GM12878 (cell line): ENCODE data around the gene PLXNC1. TPM values are rescaled to one million over a fixed set of nuclear protein-coding genes. Genes with fewer than 3 reads are reported as not detected.
A peak's percentile ranks its signal among the peaks of the same experiment; 100 is the strongest.

Experiments
- ATAC-seq: fragments of 200-7000 bp; cut with Tn5 transposase; 3 replicates; pipeline ENCODE4 v1.9.1; 2020; ENCODE audit warnings: mild to moderate bottlenecking, moderate library complexity
- BruUV-seq: library from RNA; stranded (reverse); fragments of 400-500 nt; replicated peaks from 2 replicates; lab custom pipeline; 2021; lab: Mats Ljungman, UMichigan
- CTCF ChIA-PET: fragments of 300-600 bp; sonication (Branson Sonifier 250); formaldehyde crosslinking; extraction: SDS; loops from one replicate; lab custom pipeline; 2021; ENCODE audit warnings: inconsistent platforms; lab: Yijun Ruan, JAX
- POLR2A ChIA-PET: fragments of 350-600 bp; formaldehyde crosslinking; extraction: SDS; loops from one replicate; lab custom pipeline; 2021; ENCODE audit warnings: inconsistent platforms; lab: Charles Lee
- RAD21 ChIA-PET: fragments of 300-600 bp; sonication (Branson Sonifier 250); formaldehyde crosslinking; loops from one replicate; lab custom pipeline; 2023; ENCODE audit warnings: antibody characterized with exemption; ENCODE audit not compliant: unreplicated experiment; lab: Charles Lee
- SMC1A ChIA-PET: fragments of 300-600 bp; sonication (Branson Sonifier 250); formaldehyde crosslinking; loops from one replicate; lab custom pipeline; 2023; ENCODE audit not compliant: unreplicated experiment, uncharacterized antibody; lab: Charles Lee
- DNase-seq: peaks from one replicate; pipeline ENCODE4 v3.0.0-alpha.2; 2011; ENCODE audit warnings: low read depth, low spot score
- FAIRE-seq: peaks from 3 replicates; lab custom pipeline; 2011; peaks lifted over from hg19 to GRCh38; lab: Jason Lieb, UNC
- H2AFZ ChIP-seq: 2 replicates; pipeline ENCODE4 v1.6.0; 2011; ENCODE audit warnings: low read depth, low read length, control low read depth; ENCODE audit not compliant: control insufficient read depth
- H3K27ac ChIP-seq: 2 replicates; pipeline ENCODE4 v1.5.1; 2011; ENCODE audit warnings: control low read depth; ENCODE audit not compliant: control insufficient read depth, insufficient read depth
- H3K27me3 ChIP-seq, 2 experiments: replicated peaks in 1 of 2; 2 replicates each; pipeline versions ENCODE4 v1.6.0 to v1.6.1; 2011; ENCODE audit warnings: low read length in 1 of 2; ENCODE audit not compliant: control insufficient read depth in 2 of 2, insufficient read depth in 2 of 2
- H3K36me3 ChIP-seq, 2 experiments: 2 replicates each; pipeline ENCODE4 v1.5.1; 2011; ENCODE audit warnings: low read length in 1 of 2; ENCODE audit not compliant: control insufficient read depth in 2 of 2, insufficient read depth in 2 of 2
- H3K4me1 ChIP-seq: 2 replicates; pipeline ENCODE4 v1.6.1; 2011; ENCODE audit warnings: mild to moderate bottlenecking, low read length, moderate library complexity, mixed read lengths; ENCODE audit not compliant: control insufficient read depth, insufficient read depth
- H3K4me2 ChIP-seq: 2 replicates; pipeline ENCODE4 v1.6.0; 2011; ENCODE audit warnings: control low read depth; ENCODE audit not compliant: control insufficient read depth, insufficient read depth
- H3K4me3 ChIP-seq: fragments of 200-600 bp; sonication (generic); 2 replicates; pipeline ENCODE4 v1.5.1; 2016
- H3K79me2 ChIP-seq: 2 replicates; pipeline ENCODE4 v1.6.0; 2011; ENCODE audit warnings: low read length; ENCODE audit not compliant: control insufficient read depth, insufficient read depth
- H3K9ac ChIP-seq: 2 replicates; pipeline ENCODE4 v1.8.0; 2011; ENCODE audit warnings: low read length, control low read depth, mixed read lengths; ENCODE audit not compliant: control insufficient read depth, insufficient read depth
- H3K9me3 ChIP-seq: replicated peaks from 3 replicates; pipeline ENCODE4 v1.5.1; 2011; ENCODE audit warnings: mild to moderate bottlenecking, low read length; ENCODE audit not compliant: control insufficient read depth, insufficient read depth
- H4K20me1 ChIP-seq: 2 replicates; pipeline ENCODE4 v1.6.0; 2011; ENCODE audit not compliant: control insufficient read depth, insufficient read depth
- ATF7 ChIP-seq: fragments of 450-650 bp; IDR thresholded peaks from 2 replicates; pipeline ENCODE4 v1.6.1; 2016; ENCODE audit warnings: low read depth, mild to moderate bottlenecking
- CEBPZ ChIP-seq: fragments of 150-350 bp; IDR thresholded peaks from 2 replicates; pipeline ENCODE4 v1.6.1; 2016; ENCODE audit warnings: low read depth, low read length
- FOXK2 ChIP-seq: fragments of 450-650 bp; IDR thresholded peaks from 2 replicates; pipeline ENCODE4 v1.6.1; 2017; ENCODE audit warnings: mild to moderate bottlenecking, moderate library complexity
- IKZF1 ChIP-seq: fragments of 450-650 bp; conservative IDR thresholded peaks from 2 replicates; pipeline ENCODE4 v1.6.1; 2017; ENCODE audit warnings: antibody characterized with exemption, mild to moderate bottlenecking
- IKZF2 ChIP-seq, 2 experiments: fragments of 450-650 bp; IDR thresholded peaks; 2 replicates each; pipeline ENCODE4 v1.6.1; 2017; ENCODE audit warnings: mild to moderate bottlenecking in 2 of 2, moderate library complexity in 2 of 2
- KLF5 ChIP-seq: fragments of 450-650 bp; IDR thresholded peaks from 2 replicates; pipeline ENCODE4 v1.6.1; 2014; ENCODE audit warnings: mild to moderate bottlenecking; ENCODE audit not compliant: partially characterized antibody
- LARP7 ChIP-seq: fragments of 450-650 bp; IDR thresholded peaks from 2 replicates; pipeline ENCODE4 v1.6.1; 2017; ENCODE audit warnings: mild to moderate bottlenecking
- MTA3 ChIP-seq: IDR thresholded peaks from 2 replicates; pipeline ENCODE4 v1.6.1; 2012; ENCODE audit warnings: low read length, inconsistent platforms, borderline replicate concordance
- PAX8 ChIP-seq: fragments of 450-650 bp; IDR thresholded peaks from 2 replicates; pipeline ENCODE4 v1.6.1; 2017; ENCODE audit warnings: mild to moderate bottlenecking, moderate library complexity
- SMAD1 ChIP-seq: fragments of 450-650 bp; IDR thresholded peaks from 2 replicates; pipeline ENCODE4 v1.6.1; 2018; ENCODE audit warnings: mild to moderate bottlenecking, low read depth; ENCODE audit not compliant: partially characterized antibody
- SMAD5 ChIP-seq: IDR thresholded peaks from 2 replicates; pipeline ENCODE4 v1.6.1; 2016; ENCODE audit warnings: antibody characterized with exemption, low read depth
- STAT1 ChIP-seq: fragments of 450-650 bp; conservative IDR thresholded peaks from 2 replicates; pipeline ENCODE4 v1.6.1; 2014; ENCODE audit warnings: antibody characterized with exemption, mild to moderate bottlenecking
- ZNF384 ChIP-seq: IDR thresholded peaks from 2 replicates; pipeline ENCODE4 v1.6.1; 2012; ENCODE audit warnings: low read depth, mild to moderate bottlenecking, low read length, improper control_type of control experiment, borderline replicate concordance
- WGBS: methylation state at CpG from one replicate; pipeline ENCODE4 v1.1.6; 2016; ENCODE audit warnings: low lambda C conversion rate; ENCODE audit not compliant: insufficient replicate concordance, insufficient coverage; ENCODE audit errors: missing lambda C conversion rate; 5-methylcytosine and 5-hydroxymethylcytosine counted together
- in situ Hi-C: fragments of 300-500 bp; cut with MboI; formaldehyde crosslinking; loops from 9 replicates; pipeline ENCODE4 v1.14.3; 2018; ENCODE audit warnings: mixed read lengths
- intact Hi-C: fragments of 100-400 bp; cut with micrococcal nuclease; formaldehyde crosslinking; loops from one replicate; pipeline ENCODE4 v1.14.2; 2022; ENCODE audit not compliant: unreplicated experiment
- polyA plus RNA-seq, 11 experiments: library from polyadenylated mRNA; depleted of rRNA in 4 of 11; unstranded in 6 of 11; stranded (reverse) in 5 of 11; fragments of >200 nt; fragmentation: Nextera tagmentation in 4 of 11; fragmentation: Illumina TruSeq in 1 of 11; extraction: Ambion mirVana in 4 of 11; extraction: Trizol in 1 of 11; gene quantifications; 1 replicate in 1 of 11; 2 replicates in 10 of 11; pipeline versions ENCODE4 v1.2.1 to v1.2.3, GENCODE V29; 2011 to 2016; ENCODE audit warnings: inconsistent platforms in 2 of 11, missing spikeins in 2 of 11, low read depth in 1 of 11
- total RNA-seq, 4 experiments: library from RNA; depleted of rRNA in 3 of 4; stranded (reverse); fragments of >200 nt in 3 of 4; fragmentation: Illumina TruSeq in 1 of 4; extraction: Trizol in 1 of 4; gene quantifications; 2 replicates each; pipeline versions ENCODE4 v1.2.1 to v1.2.3, GENCODE V29; 2013 to 2021
- TF ChIP-seq, protein P1 (sequence below): fragments of 450-650 bp; formaldehyde crosslinking; IDR thresholded peaks from 2 replicates; pipeline ENCODE4 v1.4.0; 2020; ENCODE audit warnings: mild to moderate bottlenecking, moderate library complexity
- TF ChIP-seq, protein P2 (sequence below): fragments of 150-350 bp; IDR thresholded peaks from 2 replicates; pipeline ENCODE4 v1.6.1; 2014; ENCODE audit warnings: mild to moderate bottlenecking, low read depth, low read length

Gene PLXNC1
- total and polyA plus RNA-seq, 10 of the 15 experiments (the other 5 are each of a cell fraction or from before 2014, with no cell fraction given) = 5.2 to 41.2 (median 24.6) TPM

- peaks cover 77% of the 10 kb centered on the region for H3K79me2 ChIP-seq
- no peaks in the 10 kb centered on the region for H4K20me1 ChIP-seq
- TSS peak; percentile 22 for BruUV-seq
- H3K27ac ChIP-seq = no peak overlapping the region
- WGBS = 77% methylated on average over 8 of the region's 8 CpGs
- ChIA-PET RAD21 (interaction anchor here (0.7 to 6.0 kb wide), 37 partner anchors 10 to 723 kb away, joined by 3 to 113 read pairs (median 5); partner anchors contain the start of gene CEP83), CTCF (interaction anchor here (0.9 to 3.2 kb wide), 25 partner anchors 9 to 724 kb away, joined by 3 to 20 read pairs (median 6); no protein-coding TSS in a partner anchor), POLR2A (interaction anchor here (0.6 to 6.0 kb wide), 13 partner anchors 17 to 261 kb away, joined by 3 to 51 read pairs (median 4); no protein-coding TSS in a partner anchor), SMC1A (interaction anchor here (0.7 to 21.2 kb wide), 42 partner anchors 9 to 724 kb away, joined by 3 to 367 read pairs (median 5); partner anchors contain the start of gene CEP83)
- no peaks in the 10 kb centered on the region for H3K9me3 ChIP-seq
- H3K9ac ChIP-seq = peak overlapping the region; percentile 57
- peak overlapping the region; percentile 68 for H3K4me2 ChIP-seq
- in situ Hi-C loops (no loop called here), intact Hi-C loops (loop anchor here (2.0 kb wide), 2 partner anchors 53 to 77 kb away; no protein-coding TSS in a partner anchor)
- H2AFZ ChIP-seq = no peak overlapping the region
- no peak for DNase-seq
- H3K27me3 ChIP-seq = no peaks in the 10 kb centered on the region
- H3K4me1 ChIP-seq = peaks cover 13% of the 10 kb centered on the region
- 0 out of 3 replicates have a peak, but pooled peaks have one; percentile 5 for ATAC-seq
- H3K36me3 ChIP-seq = peaks cover 0 to 7% of the 10 kb centered on the region in 2 experiments; a peak in 1 of 4 replicates
- FAIRE-seq = no peak
- peak overlapping the region; percentile 91 for H3K4me3 ChIP-seq
- no peak for TF ChIP-seq SMAD1
- no peak for TF ChIP-seq CEBPZ
- TF ChIP-seq ZNF384 = no peak
- no peak for TF ChIP-seq STAT1
- no peak for TF ChIP-seq FOXK2
- TF ChIP-seq SMAD5 = no peak
- TF ChIP-seq IKZF2 (IDR thresholded peaks at IDR 0.05) = no peak; a peak in 1 of 4 replicates
- TF ChIP-seq ATF7 = no peak
- TF ChIP-seq, protein P1, sequence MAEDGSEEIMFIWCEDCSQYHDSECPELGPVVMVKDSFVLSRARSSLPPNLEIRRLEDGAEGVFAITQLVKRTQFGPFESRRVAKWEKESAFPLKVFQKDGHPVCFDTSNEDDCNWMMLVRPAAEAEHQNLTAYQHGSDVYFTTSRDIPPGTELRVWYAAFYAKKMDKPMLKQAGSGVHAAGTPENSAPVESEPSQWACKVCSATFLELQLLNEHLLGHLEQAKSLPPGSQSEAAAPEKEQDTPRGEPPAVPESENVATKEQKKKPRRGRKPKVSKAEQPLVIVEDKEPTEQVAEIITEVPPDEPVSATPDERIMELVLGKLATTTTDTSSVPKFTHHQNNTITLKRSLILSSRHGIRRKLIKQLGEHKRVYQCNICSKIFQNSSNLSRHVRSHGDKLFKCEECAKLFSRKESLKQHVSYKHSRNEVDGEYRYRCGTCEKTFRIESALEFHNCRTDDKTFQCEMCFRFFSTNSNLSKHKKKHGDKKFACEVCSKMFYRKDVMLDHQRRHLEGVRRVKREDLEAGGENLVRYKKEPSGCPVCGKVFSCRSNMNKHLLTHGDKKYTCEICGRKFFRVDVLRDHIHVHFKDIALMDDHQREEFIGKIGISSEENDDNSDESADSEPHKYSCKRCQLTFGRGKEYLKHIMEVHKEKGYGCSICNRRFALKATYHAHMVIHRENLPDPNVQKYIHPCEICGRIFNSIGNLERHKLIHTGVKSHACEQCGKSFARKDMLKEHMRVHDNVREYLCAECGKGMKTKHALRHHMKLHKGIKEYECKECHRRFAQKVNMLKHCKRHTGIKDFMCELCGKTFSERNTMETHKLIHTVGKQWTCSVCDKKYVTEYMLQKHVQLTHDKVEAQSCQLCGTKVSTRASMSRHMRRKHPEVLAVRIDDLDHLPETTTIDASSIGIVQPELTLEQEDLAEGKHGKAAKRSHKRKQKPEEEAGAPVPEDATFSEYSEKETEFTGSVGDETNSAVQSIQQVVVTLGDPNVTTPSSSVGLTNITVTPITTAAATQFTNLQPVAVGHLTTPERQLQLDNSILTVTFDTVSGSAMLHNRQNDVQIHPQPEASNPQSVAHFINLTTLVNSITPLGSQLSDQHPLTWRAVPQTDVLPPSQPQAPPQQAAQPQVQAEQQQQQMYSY (CRISPR knock-in tag) = no peak
- 0 out of 2 replicates have a peak, but pooled peaks have one; percentile 11 for TF ChIP-seq IKZF1
- no peak for TF ChIP-seq KLF5
- no peak for TF ChIP-seq MTA3
- TF ChIP-seq, protein P2, sequence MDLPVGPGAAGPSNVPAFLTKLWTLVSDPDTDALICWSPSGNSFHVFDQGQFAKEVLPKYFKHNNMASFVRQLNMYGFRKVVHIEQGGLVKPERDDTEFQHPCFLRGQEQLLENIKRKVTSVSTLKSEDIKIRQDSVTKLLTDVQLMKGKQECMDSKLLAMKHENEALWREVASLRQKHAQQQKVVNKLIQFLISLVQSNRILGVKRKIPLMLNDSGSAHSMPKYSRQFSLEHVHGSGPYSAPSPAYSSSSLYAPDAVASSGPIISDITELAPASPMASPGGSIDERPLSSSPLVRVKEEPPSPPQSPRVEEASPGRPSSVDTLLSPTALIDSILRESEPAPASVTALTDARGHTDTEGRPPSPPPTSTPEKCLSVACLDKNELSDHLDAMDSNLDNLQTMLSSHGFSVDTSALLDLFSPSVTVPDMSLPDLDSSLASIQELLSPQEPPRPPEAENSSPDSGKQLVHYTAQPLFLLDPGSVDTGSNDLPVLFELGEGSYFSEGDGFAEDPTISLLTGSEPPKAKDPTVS = no peak
- TF ChIP-seq LARP7 = no peak
- no peak for TF ChIP-seq PAX8
Observed at GRCh38 chr12:94151582-94151981, 3.2 kb downstream of the PLXNC1 start.
